CD4-positive, alpha-beta T cell (primary cell): ENCODE data around the gene CACNA2D3. TPM values are rescaled to one million over a fixed set of nuclear protein-coding genes. Genes with fewer than 3 reads are reported as not detected.

Experiments
- ATAC-seq: fragments of 200-7000 bp; cut with Tn5 transposase; one replicate; pipeline ENCODE4 v1.10.0; 2022; ENCODE audit warnings: mild to moderate bottlenecking; ENCODE audit not compliant: poor library complexity
- CTCF ChIA-PET: fragments of 350-600 bp; sonication (Branson Sonifier 250); formaldehyde crosslinking; loops from one replicate; lab custom pipeline; 2021; ENCODE audit warnings: antibody characterized with exemption, inconsistent platforms; lab: Charles Lee
- POLR2A ChIA-PET: fragments of 350-600 bp; sonication (Branson Sonifier 250); formaldehyde crosslinking; loops from one replicate; lab custom pipeline; 2021; ENCODE audit warnings: antibody characterized with exemption, inconsistent platforms; lab: Charles Lee
- DNase-seq, 14 experiments: peaks; one replicate each; pipeline ENCODE4 v3.0.0-alpha.2; 2013 to 2020; ENCODE audit warnings: mixed read lengths in 2 of 14
- H3K27ac ChIP-seq, 2 donors: one replicate each; pipeline versions ENCODE4 v1.5.1 to v1.7.0; 2013; ENCODE audit warnings: low read length in 2 of 2, low read depth in 1 of 2, mild to moderate bottlenecking in 1 of 2
- H3K27me3 ChIP-seq, 2 experiments: 1 replicate in 1 of 2; 2 replicates in 1 of 2; pipeline versions ENCODE4 v1.6.1 to v1.7.0; 2013; ENCODE audit warnings: low read length in 2 of 2, control low read depth in 1 of 2, mild to moderate bottlenecking in 1 of 2, moderate library complexity in 1 of 2; ENCODE audit not compliant: insufficient read depth in 2 of 2, control insufficient read depth in 1 of 2
- H3K36me3 ChIP-seq: one replicate; pipeline ENCODE4 v1.6.1; 2013; ENCODE audit warnings: low read length, control low read depth; ENCODE audit not compliant: insufficient read depth
- H3K4me1 ChIP-seq: one replicate; pipeline ENCODE4 v1.6.1; 2013; ENCODE audit warnings: low read length, control low read depth; ENCODE audit not compliant: insufficient read depth
- H3K4me3 ChIP-seq: one replicate; pipeline ENCODE4 v1.5.1; 2013; ENCODE audit warnings: mild to moderate bottlenecking, low read length, moderate library complexity
- H3K9me3 ChIP-seq, 2 experiments: 1 replicate in 1 of 2; 2 replicates in 1 of 2; pipeline versions ENCODE4 v1.6.1 to v1.7.0; 2013; ENCODE audit warnings: low read length in 2 of 2, mild to moderate bottlenecking in 2 of 2, control low read depth in 1 of 2, moderate library complexity in 1 of 2; ENCODE audit not compliant: control insufficient read depth in 1 of 2, insufficient read depth in 1 of 2
- H3K27ac Mint-ChIP-seq: one replicate; pipeline ENCODE4 v1.8.0; 2020; ENCODE audit warnings: mixed read lengths
- H3K27me3 Mint-ChIP-seq: one replicate; pipeline ENCODE4 v1.8.0; 2021; ENCODE audit warnings: mixed read lengths
- H3K36me3 Mint-ChIP-seq: one replicate; pipeline ENCODE4 v1.8.0; 2021; ENCODE audit warnings: low read depth, mixed read lengths
- H3K4me1 Mint-ChIP-seq: one replicate; pipeline ENCODE4 v1.8.0; 2021; ENCODE audit warnings: low read depth, mixed read lengths
- H3K4me3 Mint-ChIP-seq: one replicate; pipeline ENCODE4 v1.8.0; 2020; ENCODE audit warnings: mild to moderate bottlenecking, mixed read lengths
- H3K9me3 Mint-ChIP-seq: one replicate; pipeline ENCODE4 v1.8.0; 2020; ENCODE audit warnings: mixed read lengths
- CTCF ChIP-seq: fragments of 200-600 bp; IDR thresholded peaks from one replicate; pipeline ENCODE4 v1.8.0; 2022; ENCODE audit warnings: antibody characterized with exemption, mild to moderate bottlenecking
- intact Hi-C, 2 experiments: fragments of 100-400 bp; cut with DNase I in 1 of 2; cut with micrococcal nuclease in 1 of 2; formaldehyde crosslinking; loops; one replicate each; pipeline versions ENCODE4 v1.15.1 to v1.9.0; 2023 to 2025; cut with DNase I, micrococcal nuclease
- total RNA-seq, 174 experiments: library from RNA in 2 of 174; stranded (reverse) in 2 of 174; gene quantifications; one replicate each; pipeline ENCODE4 v1.2.3 and lab custom pipeline; 2021 to 2026

The CACNA2D3 gene
- total RNA-seq, 2 experiments from 2014 or later: 0.08 TPM; not detected in 1

GRCh38 chr3:54621184-54621583 is 498.8 kb downstream of the CACNA2D3 start:
- ATAC-seq (no peak), DNase-seq (no peak)
- no peaks in the 10 kb centered on the region for H3K36me3 Mint-ChIP-seq
- CTCF ChIA-PET: no interaction called here
- no peaks in the 10 kb centered on the region for H3K4me1 Mint-ChIP-seq
- Histone ChIP-seq H3K9me3 (peaks cover 0 to 13% of the 10 kb centered on the region in 2 experiments), H3K27me3 (no peaks in the 10 kb centered on the region), H3K36me3 (no peaks in the 10 kb centered on the region), H3K4me1 (no peaks in the 10 kb centered on the region), H3K27ac (no peak overlapping the region), H3K4me3 (no peak overlapping the region)
- intact Hi-C loops: no loop called here
- no peak overlapping the region for H3K4me3 Mint-ChIP-seq
- H3K9me3 Mint-ChIP-seq: peaks cover 3% of the 10 kb centered on the region
- H3K27ac Mint-ChIP-seq: no peak overlapping the region
- POLR2A ChIA-PET: no interaction called here
- no peaks in the 10 kb centered on the region for H3K27me3 Mint-ChIP-seq
- TF ChIP-seq CTCF: no peak

DNA sequence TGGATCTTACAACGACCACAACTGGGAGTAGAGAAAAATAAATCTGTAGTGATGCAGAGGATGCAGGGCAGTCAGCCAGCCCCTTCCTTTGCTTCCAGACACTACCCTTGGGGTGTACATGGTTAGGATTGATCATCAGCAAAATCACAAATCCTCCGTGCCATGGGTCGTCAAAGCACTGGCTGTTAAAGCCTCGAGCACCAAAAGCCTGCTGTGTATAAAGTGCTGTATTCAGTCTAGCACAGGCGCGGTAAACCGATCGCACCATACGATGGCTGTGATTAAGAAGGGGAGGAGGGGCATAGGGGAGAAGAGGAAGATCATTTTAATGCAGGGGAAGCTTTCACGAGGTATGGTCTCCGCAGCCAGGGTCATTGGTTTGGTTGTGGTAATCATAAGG is 500.3 kb downstream of the CACNA2D3 start:
- Mint-ChIP-seq H3K4me1 (no peaks in the 10 kb centered on the region), H3K27me3 (no peaks in the 10 kb centered on the region), H3K9me3 (peaks cover 3% of the 10 kb centered on the region), H3K4me3 (no peak overlapping the region), H3K27ac (no peak overlapping the region), H3K36me3 (no peaks in the 10 kb centered on the region)
- no peaks in the 10 kb centered on the region for H3K36me3 ChIP-seq
- no peaks in the 10 kb centered on the region for H3K27me3 ChIP-seq
- peaks cover 0 to 17% of the 10 kb centered on the region in 2 experiments for H3K9me3 ChIP-seq
- intact Hi-C loops: no loop called here
- ATAC-seq (no peak), DNase-seq (no peak)
- ChIA-PET CTCF (no interaction called here), POLR2A (no interaction called here)
- no peak overlapping the region for H3K27ac ChIP-seq
- no peak overlapping the region for H3K4me3 ChIP-seq
- TF ChIP-seq CTCF: no peak
- no peaks in the 10 kb centered on the region for H3K4me1 ChIP-seq

DNA sequence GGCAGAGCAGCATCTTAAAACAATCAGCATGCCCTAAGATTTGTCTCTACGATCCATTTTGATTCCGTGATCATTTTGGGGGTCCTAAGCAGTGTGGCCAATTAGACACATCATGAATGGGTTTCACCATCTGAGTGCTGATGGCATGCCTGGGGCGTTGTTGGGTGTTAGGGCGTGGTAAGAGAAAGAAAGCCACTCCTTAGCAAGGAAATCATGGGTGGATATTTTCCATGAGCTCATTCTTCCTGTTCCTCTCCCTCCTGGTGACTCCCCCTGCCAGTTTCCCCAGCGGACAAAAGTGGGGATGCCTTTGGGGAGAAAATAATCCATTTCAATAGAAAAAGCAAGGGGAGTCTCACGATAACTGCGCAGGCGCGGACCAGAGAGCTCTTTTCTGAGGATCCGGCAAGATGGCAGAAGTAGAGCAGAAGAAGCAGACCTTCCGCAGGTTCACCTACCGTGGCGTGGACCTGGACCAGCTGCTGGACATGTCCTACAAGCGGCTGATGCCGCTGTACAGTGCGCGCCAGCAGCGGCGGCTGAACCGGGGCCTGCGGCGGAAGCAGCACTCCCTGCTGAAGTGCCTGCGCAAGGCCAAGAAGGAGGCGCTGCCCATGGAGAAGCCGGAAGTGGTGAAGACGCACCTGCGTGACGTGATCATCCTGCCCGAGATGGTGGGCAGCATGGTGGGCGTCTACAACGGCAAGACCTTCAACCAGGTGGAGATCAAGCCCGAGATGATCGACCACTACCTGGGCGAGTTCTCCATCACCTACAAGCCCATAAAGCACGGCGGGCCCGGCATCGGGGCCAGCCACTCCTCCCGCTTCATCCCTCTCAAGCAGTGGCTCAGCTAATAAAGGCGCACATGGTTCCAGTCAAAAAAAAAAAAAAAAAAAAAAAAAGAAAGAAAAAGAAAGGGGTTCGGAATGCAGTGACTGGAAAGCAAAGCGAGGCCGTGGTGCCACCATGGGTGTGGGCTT is 503.7 kb downstream of the CACNA2D3 start:
- no peaks in the 10 kb centered on the region for H3K27me3 Mint-ChIP-seq
- H3K9me3 ChIP-seq: peaks cover 0 to 14% of the 10 kb centered on the region in 2 experiments
- no peaks in the 10 kb centered on the region for H3K27me3 ChIP-seq
- no peaks in the 10 kb centered on the region for H3K36me3 Mint-ChIP-seq
- H3K9me3 Mint-ChIP-seq: peaks cover 5% of the 10 kb centered on the region
- no peak overlapping the region for H3K4me3 Mint-ChIP-seq
- TF ChIP-seq CTCF: no peak
- CTCF ChIA-PET: no interaction called here
- no peak overlapping the region for H3K4me3 ChIP-seq
- ATAC-seq (no peak), DNase-seq (peak in 1 of 14 experiments; percentile 1)
- H3K36me3 ChIP-seq: no peaks in the 10 kb centered on the region
- no peak overlapping the region for H3K27ac ChIP-seq
- no peaks in the 10 kb centered on the region for H3K4me1 ChIP-seq
- intact Hi-C loops: no loop called here
- POLR2A ChIA-PET: no interaction called here
- H3K27ac Mint-ChIP-seq: no peak overlapping the region
- no peaks in the 10 kb centered on the region for H3K4me1 Mint-ChIP-seq
